ENCODE results near the gene GDF10. TPM values are rescaled to one million over a fixed set of nuclear protein-coding genes. Genes with fewer than 3 reads are reported as not detected.

GDF10 gene
- total and polyA plus RNA-seq, 2 of the 13 experiments (the other 11 are each of a cell fraction or from before 2014, with no cell fraction given) = 0.03 TPM; not detected in 1

DNA sequence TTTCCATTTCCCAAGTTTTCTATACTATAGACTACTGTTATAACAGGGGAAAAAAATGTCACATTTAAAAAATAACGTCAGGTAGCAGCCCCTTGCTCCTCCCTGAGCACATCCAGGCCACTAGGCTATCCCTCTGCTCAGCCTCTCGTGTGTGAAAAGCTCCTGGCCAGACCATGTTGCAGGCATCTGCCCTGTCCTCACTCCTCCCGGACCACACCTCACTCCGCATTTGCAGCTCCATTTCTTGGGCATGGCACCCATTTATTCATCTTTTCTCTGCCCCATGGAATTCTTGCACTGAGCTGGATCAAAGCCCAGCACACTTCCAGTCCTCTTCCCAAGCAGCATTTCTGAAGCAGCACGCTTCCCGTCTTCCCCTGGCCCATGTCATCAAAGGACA, 20.8 kb downstream of the GDF10 start (continued):
- no peak for TF ChIP-seq PCBP1 (IDR thresholded peaks at IDR 0.05; ENCODE audit: borderline replicate concordance, low read depth, low read length)
- TF ChIP-seq NCOA2 (CRISPR knock-in tag; IDR thresholded peaks at IDR 0.05) = no peak
- TF ChIP-seq NR2F6 (IDR thresholded peaks at IDR 0.05) = no peak
- TF ChIP-seq NR2F6 (CRISPR knock-in tag; IDR thresholded peaks at IDR 0.05) = no peak

GRCh38 chr10:47321521-47322195, 21.7 kb downstream of the GDF10 start:
- H2AFZ ChIP-seq (ENCODE audit: low read length) = no peak overlapping the region
- no peaks in the 10 kb centered on the region for H3K79me2 ChIP-seq (ENCODE audit: insufficient read depth, low read length)
- CTCF ChIA-PET (ENCODE audit: low intra/inter-chr PET ratio, low total read pairs) = no interaction called here
- no peak overlapping the region for H3K27ac ChIP-seq (ENCODE audit: extremely low read length, insufficient read depth, low read length)
- no peaks in the 10 kb centered on the region for H3K9me3 ChIP-seq (ENCODE audit: low read length)
- peaks cover 0 to 8% of the 10 kb centered on the region in 2 experiments; a peak in 3 of 5 replicates for H3K27me3 ChIP-seq (ENCODE audit: control insufficient read depth in 1 of 2, insufficient read depth in 2 of 2, low read length in 2 of 2)
- no peaks in the 10 kb centered on the region for H3K36me3 ChIP-seq (replicated peaks in 1 of 2; ENCODE audit: control insufficient read depth in 1 of 2, insufficient read depth in 2 of 2, low read length in 2 of 2)
- ATAC-seq (no peak), FAIRE-seq (no peak), DNase-seq (ENCODE audit: low spot score) (no peak)
- no peak overlapping the region for H3K4me2 ChIP-seq (ENCODE audit: low read depth, low read length)
- in situ Hi-C loops (cut with HindIII; ENCODE audit: extremely low pct_ligation_motif_present, low pct_unique_long_range_greater_than_20kb) = no loop called here
- no peaks in the 10 kb centered on the region for H3K4me1 ChIP-seq (ENCODE audit: insufficient read depth, low read length)
- POLR2A ChIA-PET = no interaction called here
- no peak overlapping the region for H3K9ac ChIP-seq (ENCODE audit: insufficient read depth, low read depth, low read length)
- no peaks in the 10 kb centered on the region for H4K20me1 ChIP-seq (ENCODE audit: insufficient read depth, low read length)
- no peak overlapping the region for H3K4me3 ChIP-seq (replicated peaks in 1 of 3; ENCODE audit: insufficient read depth in 1 of 3, low read depth in 2 of 3, low read length in 3 of 3)
- intact Hi-C loops (cut with micrococcal nuclease; ENCODE audit: unreplicated experiment) = no loop called here
- 13% methylated on average over 8 of the region's 8 CpGs for WGBS (ENCODE audit: low lambda C conversion rate)
- no TSS peak for BruUV-seq (replicated peaks)
- TF ChIP-seq THAP7 (CRISPR knock-in tag; IDR thresholded peaks at IDR 0.05) = no peak
- no peak for TF ChIP-seq ZNF512B (CRISPR knock-in tag; IDR thresholded peaks at IDR 0.05; ENCODE audit: borderline replicate concordance)
- TF ChIP-seq KMT2A (CRISPR knock-in tag; IDR thresholded peaks at IDR 0.05) = no peak
- TF ChIP-seq ZBTB20 (CRISPR knock-in tag; IDR thresholded peaks at IDR 0.05; ENCODE audit: borderline replicate concordance, low read depth) = no peak
- TF ChIP-seq GATAD2A (CRISPR knock-in tag; IDR thresholded peaks at IDR 0.05) = no peak
- no peak for TF ChIP-seq ZBTB34 (CRISPR knock-in tag; IDR thresholded peaks at IDR 0.05)
- TF ChIP-seq ZNF501 (CRISPR knock-in tag; IDR thresholded peaks at IDR 0.05) = no peak
- no peak for TF ChIP-seq ZNF331 (CRISPR knock-in tag; IDR thresholded peaks at IDR 0.05)
- TF ChIP-seq, protein P1, sequence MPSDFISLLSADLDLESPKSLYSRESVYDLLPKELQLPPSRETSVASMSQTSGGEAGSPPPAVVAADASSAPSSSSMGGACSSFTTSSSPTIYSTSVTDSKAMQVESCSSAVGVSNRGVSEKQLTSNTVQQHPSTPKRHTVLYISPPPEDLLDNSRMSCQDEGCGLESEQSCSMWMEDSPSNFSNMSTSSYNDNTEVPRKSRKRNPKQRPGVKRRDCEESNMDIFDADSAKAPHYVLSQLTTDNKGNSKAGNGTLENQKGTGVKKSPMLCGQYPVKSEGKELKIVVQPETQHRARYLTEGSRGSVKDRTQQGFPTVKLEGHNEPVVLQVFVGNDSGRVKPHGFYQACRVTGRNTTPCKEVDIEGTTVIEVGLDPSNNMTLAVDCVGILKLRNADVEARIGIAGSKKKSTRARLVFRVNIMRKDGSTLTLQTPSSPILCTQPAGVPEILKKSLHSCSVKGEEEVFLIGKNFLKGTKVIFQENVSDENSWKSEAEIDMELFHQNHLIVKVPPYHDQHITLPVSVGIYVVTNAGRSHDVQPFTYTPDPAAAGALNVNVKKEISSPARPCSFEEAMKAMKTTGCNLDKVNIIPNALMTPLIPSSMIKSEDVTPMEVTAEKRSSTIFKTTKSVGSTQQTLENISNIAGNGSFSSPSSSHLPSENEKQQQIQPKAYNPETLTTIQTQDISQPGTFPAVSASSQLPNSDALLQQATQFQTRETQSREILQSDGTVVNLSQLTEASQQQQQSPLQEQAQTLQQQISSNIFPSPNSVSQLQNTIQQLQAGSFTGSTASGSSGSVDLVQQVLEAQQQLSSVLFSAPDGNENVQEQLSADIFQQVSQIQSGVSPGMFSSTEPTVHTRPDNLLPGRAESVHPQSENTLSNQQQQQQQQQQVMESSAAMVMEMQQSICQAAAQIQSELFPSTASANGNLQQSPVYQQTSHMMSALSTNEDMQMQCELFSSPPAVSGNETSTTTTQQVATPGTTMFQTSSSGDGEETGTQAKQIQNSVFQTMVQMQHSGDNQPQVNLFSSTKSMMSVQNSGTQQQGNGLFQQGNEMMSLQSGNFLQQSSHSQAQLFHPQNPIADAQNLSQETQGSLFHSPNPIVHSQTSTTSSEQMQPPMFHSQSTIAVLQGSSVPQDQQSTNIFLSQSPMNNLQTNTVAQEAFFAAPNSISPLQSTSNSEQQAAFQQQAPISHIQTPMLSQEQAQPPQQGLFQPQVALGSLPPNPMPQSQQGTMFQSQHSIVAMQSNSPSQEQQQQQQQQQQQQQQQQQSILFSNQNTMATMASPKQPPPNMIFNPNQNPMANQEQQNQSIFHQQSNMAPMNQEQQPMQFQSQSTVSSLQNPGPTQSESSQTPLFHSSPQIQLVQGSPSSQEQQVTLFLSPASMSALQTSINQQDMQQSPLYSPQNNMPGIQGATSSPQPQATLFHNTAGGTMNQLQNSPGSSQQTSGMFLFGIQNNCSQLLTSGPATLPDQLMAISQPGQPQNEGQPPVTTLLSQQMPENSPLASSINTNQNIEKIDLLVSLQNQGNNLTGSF (CRISPR knock-in tag; IDR thresholded peaks at IDR 0.05) = no peak
- no peak for TF ChIP-seq KDM6A (CRISPR knock-in tag; IDR thresholded peaks at IDR 0.05; ENCODE audit: low read depth)

All from HepG2 (cell line).